ENCODE results near the gene SARM1. TPM values are rescaled to one million over a fixed set of nuclear protein-coding genes. Genes with fewer than 3 reads are reported as not detected.

SARM1 gene
- polyA plus RNA-seq, 1 of the 3 experiments (the other 2 are of a cell fraction) = 17.4 TPM

DNA sequence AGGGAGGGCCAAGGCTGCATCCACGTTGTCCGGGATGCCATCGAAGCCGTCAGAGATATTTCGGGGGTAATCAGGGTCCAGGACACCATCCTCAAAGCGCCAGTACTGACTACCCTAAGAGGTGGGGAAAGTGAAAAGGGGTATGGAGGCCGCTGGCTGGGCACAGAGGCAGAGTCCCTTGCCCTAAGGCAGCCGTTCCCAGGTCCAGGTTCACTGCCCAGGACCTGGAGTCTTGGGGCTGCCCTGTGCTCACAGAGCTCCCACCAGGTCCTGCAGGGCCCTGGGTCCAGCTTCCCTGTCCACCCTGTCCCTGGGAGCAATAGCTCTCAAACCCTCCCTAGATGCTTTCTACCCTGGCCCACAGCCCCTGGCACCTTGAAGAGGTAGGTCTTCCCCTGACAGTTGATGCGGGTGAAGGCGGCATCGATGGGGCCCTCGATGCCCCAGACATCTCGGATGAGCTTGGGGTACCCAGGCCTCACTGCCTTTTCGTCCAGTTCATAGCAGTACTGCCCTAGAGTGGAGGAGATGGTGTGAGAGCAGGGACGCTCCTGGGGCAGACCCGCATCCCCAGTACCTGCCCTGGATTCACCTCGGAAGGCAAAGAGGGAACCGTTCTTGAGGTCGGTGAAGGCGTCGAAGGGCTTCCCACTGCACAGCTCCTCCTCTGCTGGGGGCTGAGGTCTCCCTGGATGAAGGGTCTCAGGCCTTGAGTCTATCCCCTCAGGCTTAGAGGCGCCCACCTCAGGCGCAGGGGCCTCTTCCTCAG, 2.4 kb upstream of the SARM1 start:
- WGBS (ENCODE audit: low lambda C conversion rate) = 95% methylated on average over 15 of the region's 23 CpGs
- DNase-seq = no peak
- Histone ChIP-seq H2AFZ (ENCODE audit: low read depth) (no peak overlapping the region), H4K20me1 (ENCODE audit: insufficient read depth) (peaks cover 14% of the 10 kb centered on the region), H3K9ac (no peak overlapping the region), H3K79me2 (ENCODE audit: insufficient read depth) (peaks cover 17% of the 10 kb centered on the region), H3K27me3 (ENCODE audit: insufficient read depth) (no peaks in the 10 kb centered on the region), H3K36me3 (replicated peaks in 1 of 2; ENCODE audit: control insufficient read depth in 1 of 2, insufficient read depth in 2 of 2, low read length in 1 of 2) (peaks cover 0 to 6% of the 10 kb centered on the region in 2 experiments), H3K4me2 (no peak overlapping the region), H3K4me3 (ENCODE audit: low read depth in 2 of 2, low read length in 1 of 2) (no peak overlapping the region), H3F3A (replicated peaks; ENCODE audit: insufficient read depth) (peaks cover 18% of the 10 kb centered on the region), H3K4me1 (ENCODE audit: control insufficient read depth in 1 of 2, insufficient read depth in 2 of 2, low read depth in 1 of 2, low read length in 1 of 2) (peaks cover 15 to 28% of the 10 kb centered on the region in 2 experiments), H3K27ac (ENCODE audit: low read depth in 2 of 2, low read length in 1 of 2) (no peak overlapping the region; a peak in 1 of 4 replicates), H3K9me2 (no peaks in the 10 kb centered on the region), H3K9me3 (no peaks in the 10 kb centered on the region)
- no peak for TF ChIP-seq ZBTB33 (IDR thresholded peaks at IDR 0.05; ENCODE audit: borderline replicate concordance, low read depth)
- TF ChIP-seq, protein P1, sequence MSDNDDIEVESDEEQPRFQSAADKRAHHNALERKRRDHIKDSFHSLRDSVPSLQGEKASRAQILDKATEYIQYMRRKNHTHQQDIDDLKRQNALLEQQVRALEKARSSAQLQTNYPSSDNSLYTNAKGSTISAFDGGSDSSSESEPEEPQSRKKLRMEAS (IDR thresholded peaks at IDR 0.05; ENCODE audit: low read depth) = no peak
- TF ChIP-seq MXI1 (IDR thresholded peaks at IDR 0.05; ENCODE audit: low read depth, low read length) = no peak
- TF ChIP-seq NFIC (IDR thresholded peaks at IDR 0.05; ENCODE audit: borderline replicate concordance) = no peak
- TF ChIP-seq RCOR1 (IDR thresholded peaks at IDR 0.05; ENCODE audit: low read length) = no peak
- TF ChIP-seq, protein P2, sequence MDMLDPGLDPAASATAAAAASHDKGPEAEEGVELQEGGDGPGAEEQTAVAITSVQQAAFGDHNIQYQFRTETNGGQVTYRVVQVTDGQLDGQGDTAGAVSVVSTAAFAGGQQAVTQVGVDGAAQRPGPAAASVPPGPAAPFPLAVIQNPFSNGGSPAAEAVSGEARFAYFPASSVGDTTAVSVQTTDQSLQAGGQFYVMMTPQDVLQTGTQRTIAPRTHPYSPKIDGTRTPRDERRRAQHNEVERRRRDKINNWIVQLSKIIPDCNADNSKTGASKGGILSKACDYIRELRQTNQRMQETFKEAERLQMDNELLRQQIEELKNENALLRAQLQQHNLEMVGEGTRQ (IDR thresholded peaks at IDR 0.05; ENCODE audit: borderline replicate concordance, low read depth, low read length) = no peak
- no peak for TF ChIP-seq SIN3A (IDR thresholded peaks at IDR 0.05; ENCODE audit: borderline replicate concordance, low read depth, low read length)
- TF ChIP-seq JUND (IDR thresholded peaks at IDR 0.05) = no peak
- TF ChIP-seq NRF1 (IDR thresholded peaks at IDR 0.05; ENCODE audit: low read depth, low read length) = no peak
- TF ChIP-seq GATA2 (CRISPR knock-in tag; IDR thresholded peaks at IDR 0.05) = no peak
- no peak for TF ChIP-seq YY1 (IDR thresholded peaks at IDR 0.05; ENCODE audit: low read depth)
- TF ChIP-seq RXRA (IDR thresholded peaks at IDR 0.05; ENCODE audit: borderline replicate concordance, low read depth) = no peak
- no peak for TF ChIP-seq SMC3 (IDR thresholded peaks at IDR 0.05; ENCODE audit: low read depth, low read length)
- TF ChIP-seq FOSL2 (IDR thresholded peaks at IDR 0.05; ENCODE audit: borderline replicate concordance, low read depth) = no peak
- TF ChIP-seq FOXM1 (IDR thresholded peaks at IDR 0.05; ENCODE audit: low read depth) = no peak
- no peak for TF ChIP-seq POLR2AphosphoS5 (IDR thresholded peaks at IDR 0.05; ENCODE audit: low read depth, low read length)
- TF ChIP-seq MEF2A (IDR thresholded peaks at IDR 0.05; ENCODE audit: borderline replicate concordance, low read depth) = no peak
- no peak for TF ChIP-seq EZH2phosphoT487 (IDR thresholded peaks at IDR 0.05; ENCODE audit: borderline replicate concordance, low read depth)
- TF ChIP-seq, protein P3, sequence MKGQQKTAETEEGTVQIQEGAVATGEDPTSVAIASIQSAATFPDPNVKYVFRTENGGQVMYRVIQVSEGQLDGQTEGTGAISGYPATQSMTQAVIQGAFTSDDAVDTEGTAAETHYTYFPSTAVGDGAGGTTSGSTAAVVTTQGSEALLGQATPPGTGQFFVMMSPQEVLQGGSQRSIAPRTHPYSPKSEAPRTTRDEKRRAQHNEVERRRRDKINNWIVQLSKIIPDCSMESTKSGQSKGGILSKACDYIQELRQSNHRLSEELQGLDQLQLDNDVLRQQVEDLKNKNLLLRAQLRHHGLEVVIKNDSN (IDR thresholded peaks at IDR 0.05; ENCODE audit: borderline replicate concordance, low read depth) = no peak
- ChIA-PET POLR2A (interaction anchor here (4.5 kb wide), 1 partner anchor 11 kb away, joined by 34 read pairs; the partner anchor contains the start of gene POLDIP2), CTCF (interaction anchor here (1.4 to 1.8 kb wide), 2 partner anchors 11 to 12 kb away, joined by 3 to 7 read pairs; partner anchors contain the start of gene POLDIP2)
